ENCODE measurements around the gene TRAFD1. TPM values are rescaled to one million over a fixed set of nuclear protein-coding genes. Genes with fewer than 3 reads are reported as not detected.

The TRAFD1 gene
- total RNA-seq, 1 donor from 2014 or later, result 30.8 TPM

GRCh38 chr12:112194601-112195247 lies 69.4 kb downstream of the TRAFD1 start:
- no peak overlapping the region for H3K4me3 ChIP-seq (ENCODE audit: low read depth, low read length)
- DNase-seq (ENCODE audit: low read depth) (no peak), FAIRE-seq (no peak)
- H3K27me3 ChIP-seq (ENCODE audit: control insufficient read depth, insufficient read depth, low read length), result no peaks in the 10 kb centered on the region
- peaks cover 14% of the 10 kb centered on the region for H3K36me3 ChIP-seq (ENCODE audit: control insufficient read depth, insufficient read depth, low read length)
- no peak for TF ChIP-seq CTCF (IDR thresholded peaks at IDR 0.05; ENCODE audit: insufficient read depth, low read length, severe bottlenecking)

DNA sequence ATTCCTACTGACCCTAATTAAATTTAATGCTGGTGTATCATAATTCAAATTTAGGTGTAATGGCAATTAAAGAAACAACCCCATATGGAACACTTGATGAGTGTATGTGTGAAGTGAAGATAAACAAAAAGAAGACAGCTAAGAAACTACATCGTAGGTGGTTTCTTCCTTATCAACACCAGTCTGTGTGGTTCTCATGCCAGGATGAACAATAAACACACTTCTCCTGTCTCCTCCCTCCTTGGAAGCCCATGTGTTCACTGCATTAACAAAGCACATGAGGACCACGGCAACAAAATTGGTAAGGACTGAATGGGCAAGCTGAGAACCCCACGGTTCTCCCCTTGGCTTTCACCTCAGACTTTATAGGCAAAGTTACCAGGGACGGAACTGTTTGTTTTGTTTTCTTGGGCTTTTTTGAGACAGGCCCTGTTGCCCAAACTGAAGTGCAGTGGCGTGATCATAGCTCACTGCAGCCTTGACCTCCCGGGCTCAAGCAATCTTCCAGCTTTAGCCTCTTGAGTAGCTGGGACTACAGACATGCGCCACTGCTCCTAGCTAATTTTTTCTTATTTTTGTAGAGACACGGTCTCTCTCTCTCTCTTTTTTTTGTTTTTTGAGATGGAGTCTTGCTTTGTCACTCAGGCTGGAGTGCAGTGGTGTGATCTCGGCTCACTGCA lies 71.0 kb downstream of the TRAFD1 start:
- DNase-seq (ENCODE audit: low read depth) (no peak), FAIRE-seq (no peak)
- no peaks in the 10 kb centered on the region for H3K27me3 ChIP-seq (ENCODE audit: control insufficient read depth, insufficient read depth, low read length)
- no peak for TF ChIP-seq CTCF (IDR thresholded peaks at IDR 0.05; ENCODE audit: insufficient read depth, low read length, severe bottlenecking)
- no peak overlapping the region for H3K4me3 ChIP-seq (ENCODE audit: low read depth, low read length)
- H3K36me3 ChIP-seq (ENCODE audit: control insufficient read depth, insufficient read depth, low read length), result peaks cover 16% of the 10 kb centered on the region

- peak; percentile 53 for DNase-seq (ENCODE audit: low read depth)
- TF ChIP-seq CTCF (IDR thresholded peaks at IDR 0.05; ENCODE audit: insufficient read depth, low read length, severe bottlenecking), result peak; percentile 81
- peaks cover 14% of the 10 kb centered on the region for H3K36me3 ChIP-seq (ENCODE audit: control insufficient read depth, insufficient read depth, low read length)
- no peak for FAIRE-seq
- H3K27me3 ChIP-seq (ENCODE audit: control insufficient read depth, insufficient read depth, low read length), result no peaks in the 10 kb centered on the region
- H3K4me3 ChIP-seq (ENCODE audit: low read depth, low read length), result no peak overlapping the region
Measured at GRCh38 chr12:112198120-112198733, 72.9 kb downstream of the TRAFD1 start.

- Histone ChIP-seq H3K27me3 (ENCODE audit: control insufficient read depth, insufficient read depth, low read length) (no peaks in the 10 kb centered on the region), H3K4me3 (ENCODE audit: low read depth, low read length) (no peak overlapping the region), H3K36me3 (ENCODE audit: control insufficient read depth, insufficient read depth, low read length) (peaks cover 14% of the 10 kb centered on the region)
- FAIRE-seq (peak; percentile 13), DNase-seq (ENCODE audit: low read depth) (no peak)
- TF ChIP-seq CTCF (IDR thresholded peaks at IDR 0.05; ENCODE audit: insufficient read depth, low read length, severe bottlenecking), result no peak
Measured at GRCh38 chr12:112199136-112199535, 73.8 kb downstream of the TRAFD1 start.

Other genes with a start within 250 kb of the TRAFD1 start
- gene TMEM116, start 112.4 kb upstream of the TRAFD1 start, total RNA-seq, result 8.6 and 10.0 TPM in 2 replicates
- 114 and 159 TPM in 2 replicates for gene ERP29, start 112.1 kb upstream of the TRAFD1 start, total RNA-seq
- 18.3 and 22.9 TPM in 2 replicates for gene NAA25, start 16.8 kb upstream of the TRAFD1 start, total RNA-seq

Measured in bronchial epithelial cell (primary cell).